ENCODE data around the gene OSBPL2. TPM values are rescaled to one million over a fixed set of nuclear protein-coding genes. Genes with fewer than 3 reads are reported as not detected.
A peak's percentile ranks its signal among the peaks of the same experiment; 100 is the strongest.

OSBPL2 gene
- total RNA-seq, 1 donor from 2014 or later = 56.7 TPM

DNA sequence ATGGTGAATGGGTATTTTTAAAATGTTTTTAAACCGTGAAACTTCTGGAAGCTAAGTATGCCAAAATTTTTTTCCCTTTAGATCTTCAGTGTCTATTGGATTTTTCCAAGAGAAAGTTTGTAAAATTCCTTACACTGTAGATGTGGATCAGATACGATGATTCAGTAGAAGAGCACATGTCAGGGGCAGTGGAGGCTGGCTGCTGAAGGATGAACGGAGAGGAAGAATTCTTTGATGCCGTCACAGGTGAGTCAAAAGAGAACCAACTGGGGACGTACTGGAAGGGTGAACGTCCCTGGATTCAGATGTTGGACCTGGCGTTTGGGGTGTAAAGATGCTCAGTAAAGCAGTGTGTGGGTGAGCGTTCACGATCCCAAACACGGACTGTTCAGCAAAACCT lies 17.7 kb downstream of the OSBPL2 start:
- H3K27ac Mint-ChIP-seq = no peak overlapping the region

DNA sequence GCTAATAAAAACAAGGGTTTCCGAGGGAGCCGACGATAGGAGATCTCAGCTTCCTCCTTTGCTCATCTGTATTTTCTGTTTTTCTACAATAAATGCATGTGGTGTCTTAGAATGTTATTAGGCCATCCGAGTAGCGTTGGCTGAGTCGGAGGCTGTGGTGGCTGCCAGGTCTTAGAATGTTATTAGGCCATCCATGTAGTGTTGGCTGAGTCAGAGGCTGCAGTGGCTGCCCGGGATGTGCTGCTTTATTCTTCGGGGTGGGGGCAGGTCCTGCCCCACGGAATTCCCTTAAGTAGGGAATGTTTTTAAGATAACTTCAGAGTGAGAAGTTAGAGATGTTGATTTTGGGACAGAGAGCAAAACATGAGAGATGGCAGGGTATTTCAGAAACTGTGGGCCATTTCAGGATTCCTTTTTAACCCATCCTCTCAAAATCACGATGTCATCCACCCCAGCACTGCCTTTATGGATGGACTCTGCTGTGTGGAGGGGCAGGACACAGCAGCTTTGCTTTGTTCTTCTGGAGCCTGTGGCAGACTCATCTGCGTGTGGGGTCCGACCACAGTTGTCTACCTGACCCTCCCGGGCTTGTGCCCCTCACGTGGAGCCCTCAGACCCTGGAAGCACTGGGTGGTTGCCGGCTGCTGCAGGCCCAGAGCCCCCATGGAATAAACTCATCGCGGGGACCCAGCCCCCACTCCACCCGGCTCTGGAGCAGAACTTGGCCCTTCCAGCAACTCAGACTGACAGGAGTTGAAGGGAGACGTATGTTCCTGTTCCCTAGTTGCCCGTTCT lies 20.4 kb downstream of the OSBPL2 start:
- Mint-ChIP-seq H3K27ac (no peak overlapping the region), H3K4me3 (ENCODE audit: low read depth) (no peak overlapping the region), H3K36me3 (ENCODE audit: insufficient read depth) (peaks cover 19% of the 10 kb centered on the region), H3K4me1 (ENCODE audit: low read depth) (no peaks in the 10 kb centered on the region), H3K9me3 (ENCODE audit: low read depth) (no peaks in the 10 kb centered on the region), H3K27me3 (no peaks in the 10 kb centered on the region)
- TF ChIP-seq, protein P1, sequence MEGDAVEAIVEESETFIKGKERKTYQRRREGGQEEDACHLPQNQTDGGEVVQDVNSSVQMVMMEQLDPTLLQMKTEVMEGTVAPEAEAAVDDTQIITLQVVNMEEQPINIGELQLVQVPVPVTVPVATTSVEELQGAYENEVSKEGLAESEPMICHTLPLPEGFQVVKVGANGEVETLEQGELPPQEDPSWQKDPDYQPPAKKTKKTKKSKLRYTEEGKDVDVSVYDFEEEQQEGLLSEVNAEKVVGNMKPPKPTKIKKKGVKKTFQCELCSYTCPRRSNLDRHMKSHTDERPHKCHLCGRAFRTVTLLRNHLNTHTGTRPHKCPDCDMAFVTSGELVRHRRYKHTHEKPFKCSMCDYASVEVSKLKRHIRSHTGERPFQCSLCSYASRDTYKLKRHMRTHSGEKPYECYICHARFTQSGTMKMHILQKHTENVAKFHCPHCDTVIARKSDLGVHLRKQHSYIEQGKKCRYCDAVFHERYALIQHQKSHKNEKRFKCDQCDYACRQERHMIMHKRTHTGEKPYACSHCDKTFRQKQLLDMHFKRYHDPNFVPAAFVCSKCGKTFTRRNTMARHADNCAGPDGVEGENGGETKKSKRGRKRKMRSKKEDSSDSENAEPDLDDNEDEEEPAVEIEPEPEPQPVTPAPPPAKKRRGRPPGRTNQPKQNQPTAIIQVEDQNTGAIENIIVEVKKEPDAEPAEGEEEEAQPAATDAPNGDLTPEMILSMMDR (IDR thresholded peaks at IDR 0.05; ENCODE audit: unreplicated experiment) = no peak
- DNase-seq (ENCODE audit: low spot score, unreplicated experiment) = no peak

More for the DNA sequence above, 17.7 kb downstream of the OSBPL2 start:
- no peaks in the 10 kb centered on the region for H3K4me1 Mint-ChIP-seq (ENCODE audit: low read depth)
- H3K4me3 Mint-ChIP-seq (ENCODE audit: low read depth) = no peak overlapping the region
- H3K36me3 Mint-ChIP-seq (ENCODE audit: insufficient read depth) = peaks cover 13% of the 10 kb centered on the region
- no peaks in the 10 kb centered on the region for H3K27me3 Mint-ChIP-seq
- TF ChIP-seq, protein P1 (IDR thresholded peaks at IDR 0.05; ENCODE audit: unreplicated experiment) = no peak
- DNase-seq (ENCODE audit: low spot score, unreplicated experiment) = no peak
- no peaks in the 10 kb centered on the region for H3K9me3 Mint-ChIP-seq (ENCODE audit: low read depth)

DNA sequence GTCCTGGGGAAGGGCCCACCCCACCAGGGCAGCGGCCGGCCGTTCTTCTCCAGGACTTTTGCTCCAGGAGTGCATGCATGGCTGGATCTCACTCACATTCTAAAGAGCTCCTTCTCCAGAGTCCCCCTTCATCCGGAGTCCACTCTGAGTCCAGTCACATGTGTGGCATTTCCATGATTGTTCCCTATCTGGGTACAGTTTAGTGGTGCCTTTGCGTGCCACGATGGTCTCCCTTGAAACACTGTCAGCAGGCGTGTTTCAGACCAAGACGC lies 20.9 kb downstream of the OSBPL2 start:
- TF ChIP-seq, protein P1 (IDR thresholded peaks at IDR 0.05; ENCODE audit: unreplicated experiment) = no peak
- Mint-ChIP-seq H3K36me3 (ENCODE audit: insufficient read depth) (peaks cover 19% of the 10 kb centered on the region), H3K9me3 (ENCODE audit: low read depth) (no peaks in the 10 kb centered on the region), H3K27me3 (no peaks in the 10 kb centered on the region), H3K4me3 (ENCODE audit: low read depth) (no peak overlapping the region), H3K4me1 (ENCODE audit: low read depth) (no peaks in the 10 kb centered on the region), H3K27ac (no peak overlapping the region)
- DNase-seq (ENCODE audit: low spot score, unreplicated experiment) = no peak

DNA sequence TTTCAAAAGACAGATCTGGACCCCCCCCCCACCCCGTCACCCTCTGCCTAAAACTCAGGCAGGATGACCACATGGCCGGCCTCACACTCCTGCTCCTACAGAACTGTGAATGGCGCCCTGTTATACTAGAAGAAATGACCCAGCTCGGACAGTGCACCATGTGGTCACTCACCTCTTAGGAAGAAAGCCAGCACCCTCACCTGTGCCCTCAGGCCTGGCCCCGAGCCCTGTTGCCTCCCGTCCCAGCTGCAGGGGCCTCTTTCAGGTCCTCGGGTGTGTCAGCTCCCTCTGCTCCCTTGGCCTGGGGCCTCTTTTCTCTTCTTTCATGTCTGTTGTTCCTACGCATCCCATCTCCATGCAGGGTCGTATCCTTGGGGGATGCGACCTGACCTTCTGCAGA lies 23.7 kb downstream of the OSBPL2 start:
- Mint-ChIP-seq H3K9me3 (ENCODE audit: low read depth) (peaks cover 3% of the 10 kb centered on the region), H3K27me3 (no peaks in the 10 kb centered on the region), H3K27ac (peak overlapping the region; percentile 49), H3K36me3 (ENCODE audit: insufficient read depth) (peaks cover 33% of the 10 kb centered on the region), H3K4me3 (ENCODE audit: low read depth) (no peak overlapping the region), H3K4me1 (ENCODE audit: low read depth) (no peaks in the 10 kb centered on the region)
- DNase-seq (ENCODE audit: low spot score, unreplicated experiment) = no peak
- TF ChIP-seq, protein P1 (IDR thresholded peaks at IDR 0.05; ENCODE audit: unreplicated experiment) = no peak

DNA sequence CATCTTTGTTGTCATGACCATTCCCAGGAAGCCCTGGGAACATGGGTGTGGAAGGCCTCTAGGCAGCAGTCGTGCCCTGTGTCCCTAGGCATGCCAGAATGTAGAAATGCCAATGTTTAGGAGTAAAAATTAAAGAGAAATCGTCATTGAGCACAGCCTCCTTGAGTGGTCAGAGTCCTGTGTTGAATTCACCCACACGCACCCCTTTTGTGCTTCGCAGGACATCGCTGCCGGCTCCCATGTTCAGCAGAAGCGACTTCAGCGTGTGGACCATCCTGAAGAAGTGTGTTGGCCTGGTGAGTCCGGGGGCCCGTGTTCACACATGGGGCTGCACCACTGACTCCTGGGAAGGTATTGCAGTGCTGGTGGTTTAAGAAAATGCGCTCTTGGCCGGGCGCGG lies 25.1 kb downstream of the OSBPL2 start:
- no peak overlapping the region for H3K27ac Mint-ChIP-seq
- no peaks in the 10 kb centered on the region for H3K4me1 Mint-ChIP-seq (ENCODE audit: low read depth)
- H3K27me3 Mint-ChIP-seq = no peaks in the 10 kb centered on the region
- TF ChIP-seq, protein P1 (IDR thresholded peaks at IDR 0.05; ENCODE audit: unreplicated experiment) = no peak
- H3K9me3 Mint-ChIP-seq (ENCODE audit: low read depth) = peaks cover 3% of the 10 kb centered on the region
- H3K4me3 Mint-ChIP-seq (ENCODE audit: low read depth) = no peak overlapping the region
- DNase-seq (ENCODE audit: low spot score, unreplicated experiment) = no peak
- H3K36me3 Mint-ChIP-seq (ENCODE audit: insufficient read depth) = peaks cover 33% of the 10 kb centered on the region
